Ishikawa (cell line): ENCODE data around the gene U2SURP.
A peak's percentile ranks its signal among the peaks of the same experiment; 100 is the strongest.

ENCODE experiments used
- CEBPB ChIP-seq: IDR thresholded peaks from 2 replicates; pipeline ENCODE4 v1.6.1; 2012
- CREB1 ChIP-seq: IDR thresholded peaks from 2 replicates; pipeline ENCODE4 v1.6.1; 2012; ENCODE audit warnings: low read depth
- EGR1 ChIP-seq: IDR thresholded peaks from 2 replicates; pipeline ENCODE4 v1.6.1; 2012
- EP300 ChIP-seq: IDR thresholded peaks from 2 replicates; pipeline ENCODE4 v1.6.1; 2012; ENCODE audit warnings: borderline replicate concordance
- FOXM1 ChIP-seq: IDR thresholded peaks from 2 replicates; pipeline ENCODE4 v1.6.1; 2012; ENCODE audit warnings: low read depth, borderline replicate concordance
- MAX ChIP-seq: IDR thresholded peaks from 2 replicates; pipeline ENCODE4 v1.6.1; 2012
- NFIC ChIP-seq: IDR thresholded peaks from 2 replicates; pipeline ENCODE4 v1.6.1; 2012
- RAD21 ChIP-seq: IDR thresholded peaks from 2 replicates; pipeline ENCODE4 v1.6.1; 2012; ENCODE audit warnings: low read depth
- REST ChIP-seq: IDR thresholded peaks from 2 replicates; pipeline ENCODE4 v1.6.1; 2012; ENCODE audit warnings: low read depth, mild to moderate bottlenecking
- TAF1 ChIP-seq: IDR thresholded peaks from 2 replicates; pipeline ENCODE4 v1.6.1; 2012; ENCODE audit warnings: low read depth, mild to moderate bottlenecking
- TCF12 ChIP-seq: IDR thresholded peaks from 2 replicates; pipeline ENCODE4 v1.6.1; 2012; ENCODE audit warnings: low read depth
- TEAD4 ChIP-seq: IDR thresholded peaks from 2 replicates; pipeline ENCODE4 v1.6.1; 2012
- USF1 ChIP-seq: IDR thresholded peaks from 2 replicates; pipeline ENCODE4 v1.6.1; 2012
- YY1 ChIP-seq: IDR thresholded peaks from 2 replicates; pipeline ENCODE4 v1.6.1; 2012; ENCODE audit warnings: low read depth
- ZBTB7A ChIP-seq: IDR thresholded peaks from 2 replicates; pipeline ENCODE4 v1.6.1; 2012; ENCODE audit warnings: low read depth

The U2SURP gene

GRCh38 chr3:143064777-143065176 is 63.4 kb downstream of the U2SURP start:
- TF ChIP-seq TCF12 (no peak), NFIC (no peak), USF1 (no peak), TEAD4 (no peak), REST (no peak), EGR1 (no peak), CEBPB (no peak), YY1 (no peak), EP300 (no peak), MAX (no peak), FOXM1 (no peak), ZBTB7A (no peak), TAF1 (no peak), RAD21 (no peak), CREB1 (no peak)

- TF ChIP-seq REST = no peak
- TF ChIP-seq USF1 = no peak
- TF ChIP-seq NFIC = no peak
- TF ChIP-seq ZBTB7A = no peak
- TF ChIP-seq CREB1 = no peak
- TF ChIP-seq RAD21 = no peak
- no peak for TF ChIP-seq TAF1
- no peak for TF ChIP-seq EGR1
- no peak for TF ChIP-seq CEBPB
- TF ChIP-seq TEAD4 = no peak
- TF ChIP-seq FOXM1 = no peak
- no peak for TF ChIP-seq EP300
- no peak for TF ChIP-seq MAX
- TF ChIP-seq YY1 = no peak
These were observed 64.0 kb downstream of the U2SURP start for GRCh38 chr3:143065364-143065763.

GRCh38 chr3:143066033-143066432 is 64.7 kb downstream of the U2SURP start:
- no peak for TF ChIP-seq RAD21
- TF ChIP-seq FOXM1 = no peak
- TF ChIP-seq TCF12 = no peak
- no peak for TF ChIP-seq ZBTB7A
- no peak for TF ChIP-seq CEBPB

GRCh38 chr3:143067201-143067600 is 65.8 kb downstream of the U2SURP start:
- no peak for TF ChIP-seq ZBTB7A

- TF ChIP-seq MAX = no peak
- TF ChIP-seq USF1 = no peak
- TF ChIP-seq EP300 = no peak
- no peak for TF ChIP-seq CREB1
- no peak for TF ChIP-seq NFIC
- no peak for TF ChIP-seq YY1
- no peak for TF ChIP-seq ZBTB7A
- no peak for TF ChIP-seq CEBPB
- TF ChIP-seq EGR1 = no peak
- no peak for TF ChIP-seq TAF1
- TF ChIP-seq RAD21 = no peak
- TF ChIP-seq TCF12 = no peak
- TF ChIP-seq FOXM1 = no peak
These were observed 66.7 kb downstream of the U2SURP start for GRCh38 chr3:143068059-143068458.

- TF ChIP-seq RAD21 (peak; percentile 21; the same call in 1 of the 2 replicates), TEAD4 (no peak)
These were observed 69.7 kb downstream of the U2SURP start for GRCh38 chr3:143070977-143071551.
